HepG2 (cell line): Measurements from ENCODE around the gene UTP4. TPM values are rescaled to one million over a fixed set of nuclear protein-coding genes. Genes with fewer than 3 reads are reported as not detected.

ENCODE experiments used
- ATAC-seq: fragments of 200-7000 bp; cut with Tn5 transposase; 3 replicates; pipeline ENCODE4 v1.9.1; 2020; ENCODE audit warnings: mild to moderate bottlenecking, moderate library complexity
- BruUV-seq: library from RNA; stranded (reverse); fragments of 400-500 nt; replicated peaks from 2 replicates; lab custom pipeline; 2021; lab: Mats Ljungman, UMichigan
- CTCF ChIA-PET: fragments of 300-600 bp; formaldehyde crosslinking; extraction: SDS; loops from one replicate; lab custom pipeline; 2021; ENCODE audit warnings: low total read pairs, inconsistent platforms, low intra/inter-chr PET ratio; lab: Yijun Ruan, JAX
- POLR2A ChIA-PET: fragments of 350-600 bp; sonication (Branson Sonifier 250); formaldehyde crosslinking; loops from one replicate; lab custom pipeline; 2020; ENCODE audit warnings: antibody characterized with exemption, inconsistent platforms; lab: Yijun Ruan, JAX
- DNase-seq: peaks from one replicate; pipeline ENCODE4 v3.0.0-alpha.2; 2015; ENCODE audit warnings: low spot score
- FAIRE-seq: peaks from 3 replicates; lab custom pipeline; 2011; peaks lifted over from hg19 to GRCh38; lab: Jason Lieb, UNC
- H2AFZ ChIP-seq: one replicate; pipeline ENCODE4 v1.6.1; 2011; ENCODE audit warnings: low read length, inconsistent platforms
- H3K27ac ChIP-seq: fragments of 300-600 bp; 3 replicates; pipeline ENCODE4 v1.8.0; 2011; ENCODE audit warnings: mixed run types, mild to moderate bottlenecking, mixed read lengths, low read length, inconsistent platforms; ENCODE audit not compliant: insufficient read depth; ENCODE audit errors: extremely low read length
- H3K27me3 ChIP-seq, 2 experiments: fragments of 200-600 bp in 1 of 2; 2 replicates in 1 of 2; 3 replicates in 1 of 2; pipeline versions ENCODE4 v1.6.0 to v1.8.0; 2011; ENCODE audit warnings: low read length in 2 of 2, mild to moderate bottlenecking in 2 of 2, moderate library complexity in 2 of 2, inconsistent platforms in 1 of 2; ENCODE audit not compliant: insufficient read depth in 2 of 2, control insufficient read depth in 1 of 2
- H3K36me3 ChIP-seq, 2 experiments: fragments of 200-600 bp in 1 of 2; replicated peaks in 1 of 2; 2 replicates in 1 of 2; 3 replicates in 1 of 2; pipeline versions ENCODE4 v1.5.1 to v1.8.0; 2011; ENCODE audit warnings: low read length in 2 of 2, inconsistent platforms in 1 of 2; ENCODE audit not compliant: insufficient read depth in 2 of 2, control insufficient read depth in 1 of 2
- H3K4me1 ChIP-seq: 2 replicates; pipeline ENCODE4 v1.5.1; 2012; ENCODE audit warnings: low read length, inconsistent platforms; ENCODE audit not compliant: insufficient read depth
- H3K4me2 ChIP-seq: 2 replicates; pipeline ENCODE4 v1.6.0; 2011; ENCODE audit warnings: low read depth, low read length, inconsistent platforms
- H3K4me3 ChIP-seq, 3 experiments: fragments of 200-600 bp in 1 of 3; sonication (generic), shearing (Covaris generic) in 1 of 3; replicated peaks in 1 of 3; 2 replicates each; pipeline ENCODE4 v1.5.1; 2011 to 2016; ENCODE audit warnings: low read length in 3 of 3, inconsistent platforms in 2 of 3, low read depth in 2 of 3, mild to moderate bottlenecking in 2 of 3, control low read depth in 1 of 3, mixed read lengths in 1 of 3; ENCODE audit not compliant: insufficient read depth in 1 of 3
- H3K79me2 ChIP-seq: one replicate; pipeline ENCODE4 v1.6.1; 2011; ENCODE audit warnings: low read length, inconsistent platforms; ENCODE audit not compliant: insufficient read depth
- H3K9ac ChIP-seq: 2 replicates; pipeline ENCODE4 v1.6.0; 2011; ENCODE audit warnings: mild to moderate bottlenecking, low read depth, low read length, inconsistent platforms; ENCODE audit not compliant: insufficient read depth
- H3K9me3 ChIP-seq: 2 replicates; pipeline ENCODE4 v1.5.1; 2012; ENCODE audit warnings: mild to moderate bottlenecking, low read length
- H4K20me1 ChIP-seq: 2 replicates; pipeline ENCODE4 v1.6.0; 2011; ENCODE audit warnings: inconsistent platforms, mild to moderate bottlenecking, low read length, moderate library complexity; ENCODE audit not compliant: insufficient read depth
- ATF3 ChIP-seq: sonication (generic); formaldehyde crosslinking; IDR thresholded peaks from 2 replicates; pipeline ENCODE4 v1.4.0; 2020; ENCODE audit warnings: missing genetic modification reagents
- ETS1 ChIP-seq: sonication (generic); formaldehyde crosslinking; IDR thresholded peaks from 2 replicates; pipeline ENCODE4 v1.4.0; 2020; ENCODE audit warnings: missing genetic modification reagents
- IRF1 ChIP-seq: sonication (generic); formaldehyde crosslinking; IDR thresholded peaks from 2 replicates; pipeline ENCODE4 v1.4.0; 2020; ENCODE audit warnings: low read depth, mild to moderate bottlenecking, missing genetic modification reagents
- NCOA2 ChIP-seq: sonication (generic); formaldehyde crosslinking; IDR thresholded peaks from 2 replicates; pipeline ENCODE4 v1.8.0; 2022; ENCODE audit warnings: inconsistent platforms
- NPAS2 ChIP-seq: sonication (generic); formaldehyde crosslinking; IDR thresholded peaks from 2 replicates; pipeline ENCODE4 v1.8.0; 2022; ENCODE audit warnings: mild to moderate bottlenecking, missing genetic modification reagents, borderline replicate concordance
- NR3C1 ChIP-seq: sonication (generic); formaldehyde crosslinking; IDR thresholded peaks from 2 replicates; pipeline ENCODE4 v1.4.0; 2020; ENCODE audit warnings: missing genetic modification reagents
- SP140L ChIP-seq: sonication (generic); formaldehyde crosslinking; IDR thresholded peaks from 2 replicates; pipeline ENCODE4 v1.4.0; 2020; ENCODE audit warnings: missing genetic modification reagents, borderline replicate concordance
- ZFP37 ChIP-seq: sonication (generic); formaldehyde crosslinking; IDR thresholded peaks from 2 replicates; pipeline ENCODE4 v1.4.0; 2020; ENCODE audit warnings: missing genetic modification reagents, borderline replicate concordance
- ZNF225 ChIP-seq: sonication (generic); formaldehyde crosslinking; IDR thresholded peaks from 2 replicates; pipeline ENCODE4 v1.4.0; 2020; ENCODE audit warnings: mild to moderate bottlenecking, missing genetic modification reagents
- ZNF318 ChIP-seq: sonication (generic); formaldehyde crosslinking; IDR thresholded peaks from 2 replicates; pipeline ENCODE4 v1.4.0; 2020; ENCODE audit warnings: mild to moderate bottlenecking, missing genetic modification reagents
- ZNF570 ChIP-seq: sonication (generic); formaldehyde crosslinking; IDR thresholded peaks from 2 replicates; pipeline ENCODE4 v1.4.0; 2020; ENCODE audit warnings: mild to moderate bottlenecking, missing genetic modification reagents, borderline replicate concordance
- ZNF83 ChIP-seq: sonication (generic); formaldehyde crosslinking; IDR thresholded peaks from 2 replicates; pipeline ENCODE4 v1.4.0; 2020; ENCODE audit warnings: missing genetic modification reagents, mild to moderate bottlenecking, borderline replicate concordance
- ZNF839 ChIP-seq: sonication (generic); formaldehyde crosslinking; IDR thresholded peaks from 2 replicates; pipeline ENCODE4 v1.4.0; 2020; ENCODE audit warnings: missing genetic modification reagents, mild to moderate bottlenecking, borderline replicate concordance
- WGBS: methylation state at CpG from one replicate; pipeline ENCODE4 v1.1.6; 2017; ENCODE audit warnings: low lambda C conversion rate; 5-methylcytosine and 5-hydroxymethylcytosine counted together
- in situ Hi-C: cut with HindIII; loops from 2 replicates; pipeline ENCODE4 v1.10.0; 2017; ENCODE audit warnings: low pct_unique_long_range_greater_than_20kb; ENCODE audit not compliant: extremely low pct_ligation_motif_present
- intact Hi-C: fragments of 100-400 bp; cut with micrococcal nuclease; formaldehyde crosslinking; loops from one replicate; pipeline ENCODE4 v1.10.0; 2022; ENCODE audit not compliant: unreplicated experiment
- polyA plus RNA-seq, 8 experiments: library from polyadenylated mRNA; depleted of rRNA in 3 of 8; stranded (reverse) in 7 of 8; unstranded in 1 of 8; fragments of >200 nt; fragmentation: Illumina TruSeq in 4 of 8; extraction: Trizol in 4 of 8; gene quantifications; 2 replicates each; pipeline versions ENCODE4 v1.2.1 to v1.2.3, GENCODE V29; 2011 to 2016; ENCODE audit warnings: low read depth in 4 of 8, missing spikeins in 1 of 8, mixed read lengths in 1 of 8; ENCODE audit not compliant: insufficient read depth in 1 of 8
- total RNA-seq, 5 experiments: library from RNA; depleted of rRNA; stranded (reverse); fragments of >200 nt; fragmentation: Illumina TruSeq; extraction: Trizol; gene quantifications; 2 replicates each; pipeline ENCODE4 v1.2.3, GENCODE V29; 2016; ENCODE audit warnings: low read depth in 1 of 5

UTP4 gene
- total and polyA plus RNA-seq, 2 of the 13 experiments (the other 11 are each of a cell fraction or from before 2014, with no cell fraction given), result 30.0 to 85.8 TPM

GRCh38 chr16:69094501-69094900 lies 37.9 kb upstream of the UTP4 start:
- no peak overlapping the region for H3K4me2 ChIP-seq
- FAIRE-seq (no peak), ATAC-seq (no peak), DNase-seq (no peak)
- H3K9ac ChIP-seq, result no peak overlapping the region
- H3K79me2 ChIP-seq, result no peaks in the 10 kb centered on the region
- no peak overlapping the region for H2AFZ ChIP-seq
- no TSS peak for BruUV-seq
- WGBS, result 47% methylated on average over 5 of the region's 5 CpGs
- intact Hi-C loops (loop anchor here (10.0 kb wide), 1 partner anchor 60 kb away; no protein-coding TSS in a partner anchor), in situ Hi-C loops (no loop called here)
- H3K4me3 ChIP-seq, result no peak overlapping the region
- no peaks in the 10 kb centered on the region for H3K9me3 ChIP-seq
- H4K20me1 ChIP-seq, result no peaks in the 10 kb centered on the region
- H3K4me1 ChIP-seq, result peaks cover 32% of the 10 kb centered on the region
- ChIA-PET POLR2A (no interaction called here), CTCF (no interaction called here)
- H3K27me3 ChIP-seq, result peaks cover 0 to 2% of the 10 kb centered on the region in 2 experiments; a peak in 1 of 5 replicates
- no peak overlapping the region for H3K27ac ChIP-seq
- H3K36me3 ChIP-seq, result no peaks in the 10 kb centered on the region
- TF ChIP-seq NCOA2 (CRISPR knock-in tag) (no peak), ATF3 (CRISPR knock-in tag) (no peak), ZNF83 (CRISPR knock-in tag) (no peak), ZFP37 (CRISPR knock-in tag) (no peak), ZNF839 (CRISPR knock-in tag) (no peak), SP140L (CRISPR knock-in tag) (no peak), ZNF225 (no peak), NPAS2 (no peak), NR3C1 (CRISPR knock-in tag) (no peak), ETS1 (CRISPR knock-in tag) (no peak), ZNF570 (CRISPR knock-in tag) (no peak), IRF1 (CRISPR knock-in tag) (no peak), ZNF318 (CRISPR knock-in tag) (no peak)
